Measurements from ENCODE around the gene CHGA.

Gene CHGA

GRCh38 chr14:92948647-92949046, 25.7 kb downstream of the CHGA start:
- H3K9me3 ChIP-seq (ENCODE audit: insufficient read depth, low read length, severe bottlenecking) = no peaks in the 10 kb centered on the region
- H3K27ac ChIP-seq (ENCODE audit: low read length) = no peak overlapping the region
- no peaks in the 10 kb centered on the region for H3K27me3 ChIP-seq (ENCODE audit: insufficient read depth, low read length, poor library complexity)
- TF ChIP-seq EZH2 (IDR thresholded peaks at IDR 0.05; ENCODE audit: borderline replicate concordance, low read depth, low read length, severe bottlenecking) (no peak), CTCF (IDR thresholded peaks at IDR 0.05; ENCODE audit: borderline replicate concordance, extremely low read depth, low read length, poor library complexity, severe bottlenecking) (no peak)
- no peak overlapping the region for H3K4me2 ChIP-seq (ENCODE audit: insufficient read depth, low read length)
- DNase-seq (no peak), ATAC-seq (ENCODE audit: insufficient read depth, low read depth) (no peak)
- no peak overlapping the region for H3K9ac ChIP-seq (ENCODE audit: low read depth, low read length)
- H3K79me2 ChIP-seq (ENCODE audit: insufficient read depth, low read length) = no peaks in the 10 kb centered on the region
- no peaks in the 10 kb centered on the region for H3K4me1 ChIP-seq (ENCODE audit: insufficient read depth, low read length)
- peaks cover 9% of the 10 kb centered on the region for H4K20me1 ChIP-seq (ENCODE audit: insufficient read depth, low read length)
- no peak overlapping the region for H2AFZ ChIP-seq (ENCODE audit: low read depth, low read length)
- H3K4me3 ChIP-seq (ENCODE audit: low read depth in 1 of 2, low read length in 2 of 2) = no peak overlapping the region
- peaks cover 57% of the 10 kb centered on the region for H3K36me3 ChIP-seq (ENCODE audit: insufficient read depth, low read length)

- no peak overlapping the region for H3K4me2 ChIP-seq (ENCODE audit: insufficient read depth, low read length)
- ATAC-seq (ENCODE audit: insufficient read depth, low read depth) (no peak), DNase-seq (no peak)
- no peaks in the 10 kb centered on the region for H3K27me3 ChIP-seq (ENCODE audit: insufficient read depth, low read length, poor library complexity)
- peaks cover 7% of the 10 kb centered on the region for H4K20me1 ChIP-seq (ENCODE audit: insufficient read depth, low read length)
- H3K36me3 ChIP-seq (ENCODE audit: insufficient read depth, low read length) = peaks cover 57% of the 10 kb centered on the region
- no peak overlapping the region for H3K4me3 ChIP-seq (ENCODE audit: low read depth in 1 of 2, low read length in 2 of 2)
- no peak overlapping the region for H3K27ac ChIP-seq (ENCODE audit: low read length)
- no peak overlapping the region for H3K9ac ChIP-seq (ENCODE audit: low read depth, low read length)
- H3K9me3 ChIP-seq (ENCODE audit: insufficient read depth, low read length, severe bottlenecking) = no peaks in the 10 kb centered on the region
- H3K4me1 ChIP-seq (ENCODE audit: insufficient read depth, low read length) = no peaks in the 10 kb centered on the region
- H3K79me2 ChIP-seq (ENCODE audit: insufficient read depth, low read length) = no peaks in the 10 kb centered on the region
- no peak for TF ChIP-seq EZH2 (IDR thresholded peaks at IDR 0.05; ENCODE audit: borderline replicate concordance, low read depth, low read length, severe bottlenecking)
- TF ChIP-seq CTCF (IDR thresholded peaks at IDR 0.05; ENCODE audit: borderline replicate concordance, extremely low read depth, low read length, poor library complexity, severe bottlenecking) = no peak
- no peak overlapping the region for H2AFZ ChIP-seq (ENCODE audit: low read depth, low read length)
These were observed 26.7 kb downstream of the CHGA start for GRCh38 chr14:92949496-92950192.

GRCh38 chr14:92950193-92950540, 27.2 kb downstream of the CHGA start:
- H3K79me2 ChIP-seq (ENCODE audit: insufficient read depth, low read length) = no peaks in the 10 kb centered on the region
- peaks cover 7% of the 10 kb centered on the region for H4K20me1 ChIP-seq (ENCODE audit: insufficient read depth, low read length)
- H3K4me1 ChIP-seq (ENCODE audit: insufficient read depth, low read length) = no peaks in the 10 kb centered on the region
- no peak overlapping the region for H3K4me3 ChIP-seq (ENCODE audit: low read depth in 1 of 2, low read length in 2 of 2)
- H3K27ac ChIP-seq (ENCODE audit: low read length) = no peak overlapping the region
- no peaks in the 10 kb centered on the region for H3K9me3 ChIP-seq (ENCODE audit: insufficient read depth, low read length, severe bottlenecking)
- no peak for ATAC-seq (ENCODE audit: insufficient read depth, low read depth)
- H3K27me3 ChIP-seq (ENCODE audit: insufficient read depth, low read length, poor library complexity) = no peaks in the 10 kb centered on the region
- H3K36me3 ChIP-seq (ENCODE audit: insufficient read depth, low read length) = peaks cover 55% of the 10 kb centered on the region
- no peak overlapping the region for H3K4me2 ChIP-seq (ENCODE audit: insufficient read depth, low read length)
- no peak overlapping the region for H2AFZ ChIP-seq (ENCODE audit: low read depth, low read length)
- TF ChIP-seq CTCF (IDR thresholded peaks at IDR 0.05; ENCODE audit: borderline replicate concordance, extremely low read depth, low read length, poor library complexity, severe bottlenecking) (no peak), EZH2 (IDR thresholded peaks at IDR 0.05; ENCODE audit: borderline replicate concordance, low read depth, low read length, severe bottlenecking) (no peak)
- DNase-seq = no peak
- H3K9ac ChIP-seq (ENCODE audit: low read depth, low read length) = no peak overlapping the region

Measured in DND-41 (cell line).